COLO668 (cell line): Measurements from ENCODE around the gene PPDPF.
A peak's percentile ranks its signal among the peaks of the same experiment; 100 is the strongest.
"Not testable (repeated sequence)": the region's sequence is repeated elsewhere in the genome, so short reads cannot be mapped to it uniquely, and the experiment has no call there.

Experiments used
- DNase-seq: peaks from one replicate; lab custom pipeline; 2025; ENCODE audit not compliant: unreplicated experiment; lab: John Stamatoyannopoulos, UW

Gene PPDPF

DNA sequence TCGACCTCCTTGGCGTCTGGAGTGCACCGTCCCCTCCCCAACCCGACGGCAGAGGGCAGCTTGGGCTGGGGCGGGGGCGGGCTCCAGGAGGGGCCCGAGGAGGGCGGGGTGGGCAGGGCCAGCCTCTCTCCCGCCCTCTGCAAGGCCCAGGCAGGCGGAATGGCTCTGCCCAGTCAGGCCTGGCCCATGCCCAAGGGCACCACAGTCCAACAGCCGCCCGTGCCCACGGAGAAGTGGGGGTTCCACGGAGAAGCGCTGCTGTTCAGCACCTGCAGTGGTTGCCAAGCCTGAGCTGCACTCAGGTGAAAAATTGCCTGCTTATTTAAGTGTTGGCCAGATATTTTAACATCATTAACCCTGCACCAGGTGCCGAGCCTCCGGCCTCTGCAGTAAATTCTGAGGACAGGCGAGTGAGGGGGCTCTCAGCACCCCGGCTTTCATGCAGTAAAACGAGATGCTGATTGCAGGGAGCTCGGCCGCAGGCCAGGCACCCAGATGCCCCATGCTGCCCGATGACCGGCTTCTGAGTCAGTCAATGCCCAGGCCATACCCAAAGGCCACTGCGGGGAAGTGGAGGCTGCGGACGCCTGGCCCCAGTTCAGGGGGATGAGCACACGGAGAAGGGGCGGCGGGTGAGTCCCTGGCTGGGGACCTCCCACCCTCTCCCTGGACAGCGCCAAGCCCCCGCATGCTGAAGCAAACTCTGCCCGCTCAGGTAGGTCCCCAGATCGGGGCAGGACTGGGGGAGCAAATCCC is 27.3 kb downstream of the PPDPF start, which contains the start of gene SRMS:
TSS of gene SRMS (minus strand) at position 25 of the 756 bp plus-strand sequence. CDS start 286 bp downstream, outside the sequence.
- no peak for DNase-seq

DNA sequence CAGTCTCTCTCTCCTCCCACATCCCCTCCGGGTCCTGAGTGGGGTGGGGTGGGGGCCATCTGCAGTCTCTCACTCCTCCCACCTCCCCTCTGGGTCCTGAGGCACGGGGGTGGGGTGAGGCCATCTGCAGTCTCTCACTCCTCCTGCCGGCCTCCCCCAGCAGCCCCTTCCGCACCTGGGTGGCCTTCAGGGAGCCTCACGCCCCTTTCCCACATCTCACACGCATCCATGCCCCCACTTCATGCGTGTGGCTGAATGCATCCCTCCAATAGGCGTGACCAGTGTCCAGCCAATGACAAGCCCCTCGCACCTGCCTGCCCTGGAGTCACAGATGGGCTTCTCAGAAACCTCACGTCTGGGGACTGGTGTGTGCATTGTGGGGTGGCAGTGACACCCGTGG is 28.0 kb downstream of the PPDPF start:
- no peak for DNase-seq

DNA sequence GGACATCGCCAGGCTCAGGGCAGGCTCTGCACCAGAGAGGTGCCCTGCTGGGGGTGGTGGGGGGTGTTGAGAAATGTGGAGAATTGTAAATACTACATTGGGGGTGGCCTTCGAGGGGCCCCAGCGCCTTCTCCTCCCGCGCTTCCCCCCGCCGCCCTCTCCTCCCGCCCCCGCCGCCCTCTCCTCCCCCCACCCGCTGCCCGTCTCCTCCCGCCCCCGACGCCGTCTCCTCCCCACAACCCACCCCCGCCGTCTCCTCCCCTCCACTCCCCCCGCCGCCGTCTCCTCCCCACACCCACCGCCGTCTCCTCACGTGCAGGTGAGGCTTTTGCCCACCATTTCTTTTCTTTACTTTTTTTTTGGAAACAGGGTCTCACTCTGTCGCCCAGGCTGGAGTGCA is 28.5 kb downstream of the PPDPF start:
- no peak for DNase-seq

DNA sequence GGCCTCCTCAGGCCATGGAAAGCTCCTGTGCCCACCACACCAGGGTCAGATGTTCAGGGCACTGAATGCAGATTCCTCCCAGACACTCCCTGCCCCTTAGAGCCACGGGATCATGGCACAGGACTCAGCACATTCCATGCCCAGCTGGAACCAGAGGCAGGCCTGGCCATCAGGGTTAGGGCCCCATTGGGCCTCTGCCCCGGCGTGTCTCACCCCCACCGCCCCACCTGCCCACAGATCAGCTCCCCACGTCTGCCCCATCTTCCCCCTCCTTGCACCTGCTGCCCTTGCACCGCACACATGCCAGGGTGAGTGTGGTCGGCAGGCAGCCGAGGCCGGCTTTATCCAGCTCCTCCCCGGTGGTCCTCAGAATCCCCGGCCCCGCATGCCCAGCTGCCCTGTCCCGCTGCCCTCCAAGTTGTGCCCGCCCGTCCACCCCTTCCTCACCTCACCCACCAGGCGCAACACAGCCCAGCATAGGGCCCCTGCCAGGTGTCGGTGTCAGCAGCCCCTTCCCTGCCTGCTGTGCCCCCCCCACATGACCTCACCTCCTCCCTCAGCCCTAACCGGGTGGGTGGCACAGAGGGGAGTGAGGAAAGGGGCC is 29.2 kb downstream of the PPDPF start:
- DNase-seq, result no peak

DNA sequence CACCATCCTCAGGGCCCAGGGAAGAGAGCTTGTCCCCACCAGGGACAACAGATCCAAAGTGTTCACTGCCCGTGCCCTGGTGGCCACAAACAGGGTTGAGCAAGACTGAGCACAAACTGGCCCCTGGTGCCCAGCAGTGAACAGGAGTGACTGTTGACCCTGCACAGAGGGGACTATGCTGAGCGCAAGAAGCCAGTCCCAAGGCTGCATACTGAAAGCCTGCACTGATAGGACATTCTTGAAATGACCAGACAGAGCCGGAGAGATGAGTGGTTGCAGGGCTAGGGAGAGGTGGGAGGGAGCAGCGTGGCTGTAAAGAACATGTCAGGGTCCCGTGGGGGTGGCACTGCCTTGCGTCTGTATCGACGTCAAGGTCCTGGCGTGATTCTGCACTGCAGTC is 30.5 kb downstream of the PPDPF start:
- no peak for DNase-seq

DNA sequence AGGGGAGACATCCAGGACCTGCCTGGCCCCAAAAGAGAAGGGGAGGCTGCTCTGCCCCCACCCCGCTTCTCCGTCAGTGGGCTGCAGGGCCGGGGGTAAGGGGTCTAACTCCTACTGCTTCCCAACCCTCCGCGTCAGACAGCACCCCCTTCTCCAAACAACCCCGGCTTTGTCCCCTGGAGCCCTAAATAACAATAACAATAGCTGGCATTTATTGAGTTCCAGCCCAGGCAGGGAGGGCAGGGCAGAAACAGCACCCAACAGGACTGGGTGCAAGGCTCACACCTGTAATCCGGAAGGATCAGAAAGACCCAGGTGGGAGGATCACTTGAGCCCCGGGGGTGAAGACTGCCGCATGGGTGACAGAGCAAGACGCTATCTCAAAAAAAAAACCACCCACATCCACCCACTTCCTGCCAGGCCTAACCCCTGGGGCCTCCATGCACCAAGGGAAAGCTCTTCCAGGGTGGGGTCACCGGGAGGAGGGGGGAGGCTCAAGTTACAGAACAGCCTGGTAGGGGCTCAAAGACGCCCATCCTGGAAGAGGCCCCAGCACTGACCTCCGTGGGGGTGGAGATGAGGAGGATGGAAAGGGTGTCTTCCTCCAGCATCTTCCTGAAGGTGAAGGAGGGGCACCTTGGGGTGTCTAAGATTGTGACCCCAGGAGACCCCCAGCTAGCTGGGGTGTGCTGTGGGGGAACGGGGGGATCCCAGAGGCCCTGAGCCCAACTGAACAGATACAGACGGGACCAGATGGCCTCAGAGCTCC is 32.1 kb downstream of the PPDPF start:
- no peak for DNase-seq

DNA sequence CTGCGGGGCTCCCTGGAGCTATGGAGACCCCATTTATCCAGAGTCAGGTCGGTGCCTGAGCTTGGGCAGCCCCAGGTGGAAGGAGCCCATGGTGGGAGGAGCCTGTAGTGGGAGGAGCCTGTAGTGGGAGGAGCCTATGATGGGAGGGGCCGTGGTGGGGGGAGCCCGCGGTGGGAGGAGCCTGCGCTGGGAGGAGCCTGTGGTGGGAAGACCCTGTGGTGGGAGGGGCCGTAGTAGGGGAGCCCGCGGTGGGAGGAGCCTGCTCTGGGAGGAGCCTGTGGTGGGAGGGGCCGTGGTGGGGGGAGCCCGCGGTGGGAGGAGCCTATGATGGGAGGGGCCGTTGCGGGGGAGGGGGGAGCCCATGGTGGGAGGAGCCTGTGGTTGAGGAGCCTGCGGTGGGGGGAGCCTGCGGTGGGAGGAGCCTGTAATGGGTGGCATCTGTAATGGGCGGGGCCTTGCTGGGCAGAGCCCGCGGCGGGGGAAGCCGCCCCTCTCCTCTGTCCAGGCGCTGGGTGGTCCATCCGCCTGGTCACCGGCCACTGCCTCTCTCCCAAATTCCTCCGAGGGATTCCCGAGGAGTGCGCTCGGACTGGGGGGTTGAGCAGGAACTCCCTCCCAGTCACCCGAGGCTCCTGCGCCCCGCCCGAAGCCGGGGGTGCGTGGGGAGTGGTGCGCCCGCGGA is 32.8 kb downstream of the PPDPF start:
- DNase-seq, result peak; percentile 63

DNA sequence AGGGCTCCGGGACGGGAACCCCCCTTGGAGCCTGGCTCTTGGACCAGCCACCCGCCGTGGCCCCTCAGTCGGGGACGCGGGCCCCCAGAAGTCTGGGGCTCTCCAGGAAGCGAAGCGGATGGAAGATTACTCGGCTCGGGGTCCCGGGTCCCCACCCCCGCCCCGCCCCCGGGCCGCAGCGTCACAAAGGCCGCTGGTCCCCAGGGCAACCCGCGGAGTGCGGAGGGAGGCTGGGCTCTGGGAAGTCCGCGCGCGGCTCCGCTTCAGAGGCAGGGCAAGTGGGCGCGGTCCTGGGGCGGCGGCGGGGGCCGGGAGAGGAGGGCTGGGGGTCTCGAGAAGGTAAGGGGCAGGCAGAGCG is 33.3 kb downstream of the PPDPF start, which contains the start of gene FNDC11:
TSS of gene FNDC11 (plus strand) at position 227 of the 358 bp plus-strand sequence. CDS start 1,505 bp downstream, outside the sequence.
- no peak for DNase-seq

DNA sequence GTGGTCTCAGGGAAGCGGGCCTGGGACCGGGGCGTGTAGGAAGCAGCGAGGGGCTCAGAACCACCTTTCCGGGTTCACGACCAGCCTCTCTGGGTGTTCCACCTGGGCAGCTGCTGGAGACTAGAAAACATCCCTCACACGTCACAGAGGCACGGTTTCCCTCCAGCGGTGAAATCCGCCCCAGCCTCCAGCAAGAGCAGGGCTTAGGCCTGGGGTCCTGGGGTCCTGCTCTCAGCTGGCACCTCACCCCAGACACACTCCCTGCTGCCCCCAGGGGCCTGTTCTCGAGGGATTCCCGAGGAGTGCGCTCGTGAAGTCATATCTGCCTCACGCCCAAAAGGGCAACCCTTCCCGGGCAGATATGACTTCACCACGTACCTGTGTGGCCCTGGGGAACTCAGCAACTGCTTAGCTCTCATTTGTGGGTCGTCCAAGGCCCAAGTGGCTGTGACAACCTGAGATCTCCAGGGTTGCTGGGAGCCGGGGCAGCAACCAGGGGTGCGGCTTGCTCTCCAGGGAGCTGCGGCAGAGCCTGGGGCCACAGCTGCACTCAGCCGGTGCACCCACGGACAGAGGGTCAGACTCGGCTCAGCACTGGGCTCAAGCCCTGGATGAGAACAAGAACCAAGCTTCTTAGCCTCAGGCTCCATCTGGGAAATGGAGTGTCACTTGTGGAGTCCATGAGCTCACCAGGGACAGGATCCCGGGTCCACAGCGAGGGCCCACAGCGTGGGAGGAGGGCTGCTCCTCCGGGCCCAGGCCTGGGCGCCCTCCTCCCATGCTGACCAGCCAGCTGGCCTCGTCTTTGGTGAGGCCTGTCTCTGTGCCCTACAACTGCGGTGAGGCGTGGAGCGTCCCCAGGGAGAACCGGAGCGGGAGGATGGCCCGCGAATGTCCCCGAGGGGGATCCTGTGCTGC is 34.1 kb downstream of the PPDPF start:
- DNase-seq, result no peak

DNA sequence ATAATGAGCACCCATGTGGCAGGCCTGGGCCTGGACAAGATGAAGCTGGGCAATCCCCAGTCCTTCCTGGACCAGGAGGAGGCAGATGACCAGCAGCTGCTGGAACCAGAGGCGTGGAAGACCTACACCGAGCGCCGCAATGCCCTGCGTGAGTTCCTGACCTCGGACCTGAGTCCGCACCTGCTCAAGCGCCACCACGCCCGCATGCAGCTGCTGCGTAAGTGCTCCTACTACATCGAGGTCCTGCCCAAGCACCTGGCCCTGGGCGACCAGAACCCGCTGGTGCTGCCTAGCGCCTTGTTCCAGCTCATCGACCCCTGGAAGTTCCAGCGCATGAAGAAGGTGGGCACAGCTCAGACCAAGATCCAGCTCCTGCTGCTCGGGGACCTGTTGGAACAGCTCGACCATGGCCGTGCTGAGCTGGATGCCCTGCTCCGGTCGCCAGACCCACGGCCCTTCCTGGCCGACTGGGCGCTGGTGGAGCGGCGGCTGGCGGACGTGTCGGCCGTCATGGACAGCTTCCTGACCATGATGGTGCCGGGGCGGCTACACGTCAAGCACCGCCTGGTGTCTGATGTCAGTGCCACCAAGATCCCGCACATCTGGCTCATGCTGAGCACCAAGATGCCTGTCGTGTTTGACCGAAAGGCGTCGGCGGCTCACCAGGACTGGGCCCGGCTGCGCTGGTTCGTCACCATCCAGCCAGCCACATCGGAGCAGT is 35.3 kb downstream of the PPDPF start:
- DNase-seq, result peak; percentile 62

DNA sequence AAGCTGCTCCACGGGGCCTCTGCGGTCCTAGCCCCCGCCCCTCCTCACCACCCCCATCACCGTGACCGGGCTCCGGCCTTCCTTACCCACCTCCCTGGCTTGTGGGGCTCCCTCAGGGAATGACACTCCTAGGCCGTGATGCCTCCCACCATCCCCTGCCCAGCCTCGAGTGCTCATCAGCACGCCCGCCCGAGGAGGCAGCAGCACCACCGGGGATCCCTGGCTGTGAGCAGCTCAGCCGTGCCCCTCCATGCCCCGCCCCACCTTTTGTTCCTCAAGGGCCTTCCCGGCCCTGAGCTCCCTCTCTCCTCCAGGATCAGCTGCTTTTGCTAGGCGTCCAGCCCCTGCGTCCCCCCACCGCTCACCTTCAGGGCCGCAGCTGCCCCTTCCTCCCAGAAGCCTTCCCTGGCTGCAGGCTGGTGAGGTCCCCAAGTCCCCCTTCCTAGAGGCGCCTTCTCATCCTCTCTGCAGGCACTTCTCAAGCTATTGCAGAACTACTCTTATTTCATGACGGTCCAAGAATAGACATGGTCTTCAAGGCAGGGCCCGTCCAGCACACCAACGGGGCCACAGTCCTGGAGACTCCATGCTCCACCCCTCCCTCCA is 36.4 kb downstream of the PPDPF start:
- no peak for DNase-seq

DNA sequence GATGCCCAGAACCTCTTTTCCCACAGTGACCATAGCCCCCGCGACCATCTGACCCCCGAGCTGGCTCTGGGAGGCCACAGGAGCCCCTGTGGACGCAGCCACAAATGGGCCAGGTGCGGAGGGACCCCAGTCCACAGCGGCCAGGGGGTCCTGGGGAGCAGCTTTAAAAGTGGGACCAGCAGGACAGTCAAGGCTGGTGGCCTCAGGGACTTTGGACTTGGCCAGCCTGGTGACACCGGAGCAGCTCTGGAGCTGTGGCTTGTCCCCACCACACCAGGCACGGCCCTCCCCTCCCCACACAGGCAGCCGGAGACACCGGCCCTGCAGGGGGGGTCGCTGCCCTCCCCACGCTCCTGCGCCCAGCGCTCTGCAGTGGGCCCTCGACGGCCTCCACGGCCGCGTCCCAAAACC is 36.9 kb downstream of the PPDPF start:
- no peak for DNase-seq

DNA sequence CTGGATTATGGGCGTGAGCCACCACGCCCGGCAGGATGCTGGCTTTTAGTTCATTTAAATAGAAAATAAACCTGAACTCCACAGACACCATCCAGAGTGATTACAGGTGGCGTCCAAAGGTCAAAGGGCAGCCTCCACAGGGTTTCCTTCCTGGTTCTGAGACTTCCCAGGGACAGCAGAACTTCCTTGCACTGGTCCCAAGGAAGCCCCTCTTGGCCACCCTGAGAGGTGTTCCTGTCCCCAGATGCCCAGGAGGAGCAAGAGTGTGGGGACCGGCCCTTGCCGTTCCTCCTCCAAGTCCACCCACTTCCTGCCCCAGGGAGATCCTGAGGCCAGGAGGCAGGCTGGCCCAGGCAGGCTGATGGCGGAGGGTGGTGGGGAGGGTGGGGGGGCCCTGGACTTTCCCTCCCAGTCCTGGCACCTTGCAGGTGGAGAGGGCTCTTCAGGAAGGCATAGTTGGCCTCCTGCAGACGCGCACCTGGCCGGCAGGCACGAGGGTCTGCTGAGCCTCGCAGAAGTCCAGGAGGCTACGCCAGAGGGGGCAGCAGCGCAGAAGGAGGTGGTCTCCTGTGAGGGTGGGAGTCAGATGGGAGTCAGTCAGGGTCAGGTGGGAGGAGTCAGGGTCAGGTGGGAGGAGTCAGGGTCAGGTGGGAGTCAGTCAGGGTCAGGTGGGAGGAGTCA is 38.4 kb downstream of the PPDPF start:
- no peak for DNase-seq

DNA sequence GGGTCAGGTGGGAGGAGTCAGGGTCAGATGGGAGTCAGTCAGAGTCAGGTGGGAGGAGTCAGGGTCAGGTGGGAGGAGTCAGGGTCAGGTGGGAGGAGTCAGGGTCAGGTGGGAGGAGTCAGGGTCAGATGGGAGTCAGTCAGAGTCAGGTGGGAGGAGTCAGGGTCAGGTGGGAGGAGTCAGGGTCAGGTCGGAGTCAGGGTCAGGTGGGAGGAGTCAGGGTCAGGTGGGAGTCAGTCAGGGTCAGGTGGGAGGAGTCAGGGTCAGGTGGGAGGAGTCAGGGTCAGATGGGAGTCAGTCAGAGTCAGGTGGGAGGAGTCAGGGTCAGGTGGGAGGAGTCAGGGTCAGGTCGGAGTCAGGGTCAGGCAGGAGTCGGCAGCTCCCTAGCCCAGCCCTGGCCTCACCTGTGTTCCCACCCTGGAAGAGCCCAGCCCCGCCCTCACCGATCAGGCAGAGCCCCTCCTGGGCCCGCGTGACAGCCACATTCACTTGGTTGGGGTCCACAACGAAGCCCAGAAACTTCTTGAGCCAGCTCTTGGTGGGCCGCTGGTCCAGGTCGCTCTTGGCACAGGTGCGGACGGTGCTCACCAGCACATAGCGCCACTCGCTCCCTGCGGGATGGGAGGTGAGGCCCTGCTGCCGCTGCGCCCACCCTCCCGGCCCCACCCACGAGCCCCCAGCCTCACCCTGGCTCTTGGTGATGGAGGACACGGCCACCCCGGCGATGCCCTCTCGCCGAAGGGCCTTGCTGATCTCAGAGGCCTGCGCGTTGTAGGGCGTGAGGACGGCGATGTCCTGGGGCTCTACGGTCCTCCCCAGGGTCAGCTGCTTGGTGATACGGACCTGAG is 39.1 kb downstream of the PPDPF start:
- not testable (repeated sequence) for DNase-seq

DNA sequence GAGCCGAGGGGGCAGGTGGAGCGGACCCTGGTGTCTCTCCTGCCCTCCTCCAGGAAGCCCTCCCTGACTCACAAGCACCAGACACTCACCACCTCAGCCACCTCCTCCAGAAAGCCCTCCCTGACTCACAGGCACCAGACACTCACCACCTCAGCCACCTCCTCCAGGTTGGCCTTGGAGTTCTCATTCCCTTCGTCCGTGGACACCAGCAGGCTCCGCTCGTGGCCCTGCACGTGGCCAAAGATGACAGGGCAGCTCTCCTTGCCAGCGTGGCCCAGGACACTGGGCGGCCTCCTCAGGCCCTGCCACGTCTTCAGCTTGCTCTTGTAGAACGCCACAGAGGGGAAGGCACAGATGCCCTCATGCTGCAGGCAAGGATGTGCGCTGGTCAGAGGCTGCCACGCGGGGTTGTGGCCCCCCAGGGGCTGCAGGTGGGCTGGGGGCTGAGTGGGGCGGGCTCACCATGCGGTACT is 39.8 kb downstream of the PPDPF start:
- DNase-seq, result no peak

DNA sequence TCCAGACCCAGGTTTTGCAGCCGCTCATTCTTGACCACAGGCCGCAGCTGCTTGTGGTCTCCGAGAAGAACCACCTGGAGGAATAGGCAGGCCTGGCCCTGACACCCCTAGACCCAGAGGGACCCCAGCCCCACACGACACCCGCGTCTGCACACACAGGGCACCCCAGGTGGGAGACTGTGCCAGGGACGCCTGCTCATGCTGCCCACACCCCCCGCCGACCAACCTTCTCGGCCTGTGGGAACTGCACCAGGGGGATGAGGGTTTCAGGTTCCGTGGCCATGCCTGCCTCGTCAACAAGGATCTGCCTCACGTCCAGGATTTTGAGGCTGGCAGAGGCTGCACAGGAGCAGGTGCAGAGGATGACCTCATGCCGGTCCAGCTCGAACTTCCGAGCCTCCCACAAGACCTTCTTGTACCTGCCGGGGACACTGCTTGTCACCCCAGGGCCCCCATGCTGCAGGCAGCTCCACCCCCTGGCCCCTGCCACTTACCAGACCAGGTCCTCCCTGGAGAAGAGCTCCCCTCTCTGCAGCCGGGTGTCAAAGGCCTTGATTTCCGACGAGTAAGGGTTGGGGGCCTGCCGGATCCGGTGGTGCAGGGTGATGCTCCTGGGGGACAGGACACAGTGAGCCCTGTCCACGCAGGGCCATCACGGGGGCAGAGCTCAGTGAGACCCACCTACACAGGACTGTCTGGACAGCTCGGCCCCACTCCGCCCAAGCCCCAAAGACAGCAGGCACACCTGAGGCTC is 40.5 kb downstream of the PPDPF start:
- no peak for DNase-seq
